ENCODE data around the gene PCDHGA2.
"Not testable (repeated sequence)": the region's sequence is repeated elsewhere in the genome, so short reads cannot be mapped to it uniquely, and the experiment has no call there.

PCDHGA2 gene

DNA sequence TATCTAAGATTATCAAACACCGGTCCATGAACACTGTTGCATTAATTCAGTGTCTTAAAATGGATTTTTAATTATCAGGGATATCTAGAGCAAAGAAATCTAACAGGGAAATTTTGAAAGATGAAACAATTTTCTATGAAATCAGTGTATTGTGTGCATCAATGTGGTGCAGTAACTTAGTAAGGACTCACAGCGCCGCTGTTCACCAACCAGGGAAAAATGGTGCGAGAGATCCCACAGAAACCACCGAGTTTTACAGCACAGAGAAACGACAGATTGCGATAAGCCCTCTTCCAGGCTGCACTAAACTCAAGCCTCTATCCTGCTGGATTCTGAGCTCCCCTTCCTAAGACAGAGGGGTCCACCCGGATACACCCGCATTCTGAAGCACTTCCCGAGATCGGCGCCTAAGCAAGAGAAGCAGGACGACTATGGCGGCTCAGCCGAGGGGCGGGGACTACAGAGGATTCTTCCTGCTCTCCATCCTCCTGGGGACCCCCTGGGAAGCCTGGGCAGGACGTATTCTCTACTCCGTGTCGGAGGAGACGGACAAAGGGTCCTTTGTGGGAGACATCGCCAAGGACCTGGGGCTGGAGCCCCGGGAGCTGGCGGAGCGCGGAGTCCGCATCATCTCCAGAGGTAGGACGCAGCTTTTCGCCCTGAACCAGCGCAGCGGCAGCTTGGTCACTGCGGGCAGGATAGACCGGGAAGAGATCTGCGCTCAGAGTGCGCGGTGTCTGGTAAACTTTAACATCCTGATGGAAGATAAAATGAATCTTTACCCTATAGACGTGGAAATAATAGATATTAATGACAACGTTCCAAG lies 44.1 kb downstream of the PCDHGA2 start, which contains the start of gene PCDHGA7:
TSS of gene PCDHGA7 (plus strand) at position 274 of the 826 bp plus-strand sequence. CDS start at position 432, 158 bp downstream.
- DNase-seq (ENCODE audit: low read depth in 2 of 2), result no peak

DNA sequence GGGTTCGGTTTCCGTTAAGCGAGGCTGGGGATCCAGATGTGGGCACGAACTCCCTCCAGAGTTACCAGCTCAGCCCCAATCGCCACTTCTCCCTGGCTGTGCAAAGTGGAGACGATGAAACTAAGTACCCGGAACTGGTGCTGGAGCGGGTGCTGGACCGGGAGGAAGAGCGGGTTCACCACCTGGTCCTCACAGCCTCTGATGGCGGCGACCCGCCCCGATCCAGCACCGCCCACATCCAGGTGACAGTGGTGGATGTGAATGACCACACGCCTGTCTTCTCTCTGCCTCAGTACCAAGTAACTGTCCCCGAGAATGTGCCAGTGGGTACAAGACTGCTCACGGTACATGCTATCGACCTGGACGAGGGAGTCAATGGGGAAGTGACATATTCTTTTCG lies 44.8 kb downstream of the PCDHGA2 start:
- DNase-seq (ENCODE audit: low read depth in 2 of 2), result no peak

DNA sequence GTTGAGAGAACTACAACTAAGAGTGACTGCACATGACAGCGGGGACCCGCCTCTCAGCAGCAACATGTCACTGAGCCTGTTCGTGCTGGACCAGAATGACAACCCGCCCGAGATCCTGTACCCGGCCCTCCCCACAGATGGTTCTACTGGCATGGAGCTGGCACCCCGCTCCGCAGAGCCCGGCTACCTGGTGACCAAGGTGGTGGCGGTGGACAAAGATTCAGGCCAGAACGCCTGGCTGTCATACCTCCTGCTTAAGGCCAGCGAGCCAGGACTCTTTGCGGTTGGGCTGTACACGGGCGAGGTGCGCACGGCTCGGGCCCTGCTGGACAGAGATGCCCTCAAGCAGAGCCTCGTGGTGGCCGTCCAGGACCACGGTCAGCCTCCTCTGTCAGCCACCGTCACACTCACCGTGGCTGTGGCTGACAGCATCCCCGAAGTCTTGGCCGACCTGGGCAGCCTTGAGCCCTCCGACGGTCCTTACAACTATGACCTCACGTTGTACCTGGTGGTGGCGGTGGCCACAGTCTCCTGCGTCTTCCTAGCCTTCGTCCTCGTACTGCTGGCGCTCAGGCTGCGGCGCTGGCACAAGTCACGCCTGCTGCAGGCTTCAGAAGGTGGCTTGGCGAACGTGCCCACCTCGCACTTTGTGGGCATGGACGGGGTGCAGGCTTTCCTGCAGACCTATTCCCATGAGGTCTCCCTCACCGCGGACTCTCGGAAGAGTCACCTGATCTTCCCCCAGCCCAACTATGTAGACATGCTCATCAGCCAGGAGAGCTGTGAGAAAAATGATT lies 46.1 kb downstream of the PCDHGA2 start:
- DNase-seq (ENCODE audit: low read depth in 2 of 2), result no peak

DNA sequence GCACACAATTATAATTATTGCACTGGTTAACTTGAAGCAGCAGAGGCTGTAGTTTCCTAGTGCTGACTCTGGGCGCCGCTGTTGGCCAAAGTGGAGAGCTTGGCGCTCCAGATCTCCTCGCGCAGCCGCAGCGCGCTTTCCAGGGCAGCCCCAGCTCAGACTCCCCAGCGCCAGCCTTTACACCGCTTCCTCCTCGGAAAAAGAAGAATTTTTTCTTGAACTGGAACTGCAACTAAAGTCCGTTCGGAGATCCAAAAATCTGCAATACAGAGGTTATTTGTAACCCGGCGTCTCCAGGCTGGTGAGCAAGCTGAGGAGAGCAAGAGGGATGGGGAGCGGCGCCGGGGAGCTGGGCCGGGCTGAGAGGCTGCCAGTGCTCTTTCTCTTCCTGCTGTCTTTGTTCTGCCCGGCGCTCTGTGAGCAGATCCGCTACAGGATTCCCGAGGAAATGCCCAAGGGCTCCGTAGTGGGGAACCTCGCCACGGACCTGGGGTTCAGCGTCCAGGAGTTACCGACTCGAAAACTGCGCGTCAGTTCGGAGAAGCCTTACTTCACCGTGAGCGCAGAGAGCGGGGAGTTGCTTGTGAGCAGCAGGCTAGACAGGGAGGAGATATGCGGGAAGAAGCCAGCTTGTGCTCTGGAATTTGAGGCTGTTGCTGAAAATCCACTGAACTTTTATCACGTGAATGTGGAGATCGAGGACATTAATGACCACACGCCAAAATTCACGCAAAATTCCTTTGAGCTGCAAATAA lies 49.2 kb downstream of the PCDHGA2 start, which contains the start of gene PCDHGB4:
TSS of gene PCDHGB4 (plus strand) at position 142 of the 755 bp plus-strand sequence. CDS start at position 329, 187 bp downstream.
- DNase-seq (ENCODE audit: low read depth in 2 of 2), result not testable (repeated sequence)

DNA sequence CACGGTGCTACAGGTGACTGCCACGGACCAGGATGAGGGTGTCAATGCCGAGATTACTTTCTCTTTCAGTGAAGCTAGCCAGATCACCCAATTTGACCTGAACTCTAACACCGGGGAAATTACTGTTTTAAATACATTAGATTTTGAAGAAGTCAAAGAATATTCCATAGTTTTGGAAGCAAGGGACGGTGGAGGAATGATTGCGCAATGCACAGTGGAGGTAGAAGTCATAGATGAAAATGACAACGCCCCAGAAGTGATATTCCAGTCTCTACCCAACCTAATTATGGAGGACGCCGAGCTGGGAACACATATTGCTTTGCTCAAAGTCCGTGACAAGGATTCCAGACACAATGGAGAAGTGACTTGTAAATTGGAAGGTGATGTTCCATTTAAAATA lies 50.1 kb downstream of the PCDHGA2 start:
- DNase-seq (ENCODE audit: low read depth in 2 of 2), result no peak

DNA sequence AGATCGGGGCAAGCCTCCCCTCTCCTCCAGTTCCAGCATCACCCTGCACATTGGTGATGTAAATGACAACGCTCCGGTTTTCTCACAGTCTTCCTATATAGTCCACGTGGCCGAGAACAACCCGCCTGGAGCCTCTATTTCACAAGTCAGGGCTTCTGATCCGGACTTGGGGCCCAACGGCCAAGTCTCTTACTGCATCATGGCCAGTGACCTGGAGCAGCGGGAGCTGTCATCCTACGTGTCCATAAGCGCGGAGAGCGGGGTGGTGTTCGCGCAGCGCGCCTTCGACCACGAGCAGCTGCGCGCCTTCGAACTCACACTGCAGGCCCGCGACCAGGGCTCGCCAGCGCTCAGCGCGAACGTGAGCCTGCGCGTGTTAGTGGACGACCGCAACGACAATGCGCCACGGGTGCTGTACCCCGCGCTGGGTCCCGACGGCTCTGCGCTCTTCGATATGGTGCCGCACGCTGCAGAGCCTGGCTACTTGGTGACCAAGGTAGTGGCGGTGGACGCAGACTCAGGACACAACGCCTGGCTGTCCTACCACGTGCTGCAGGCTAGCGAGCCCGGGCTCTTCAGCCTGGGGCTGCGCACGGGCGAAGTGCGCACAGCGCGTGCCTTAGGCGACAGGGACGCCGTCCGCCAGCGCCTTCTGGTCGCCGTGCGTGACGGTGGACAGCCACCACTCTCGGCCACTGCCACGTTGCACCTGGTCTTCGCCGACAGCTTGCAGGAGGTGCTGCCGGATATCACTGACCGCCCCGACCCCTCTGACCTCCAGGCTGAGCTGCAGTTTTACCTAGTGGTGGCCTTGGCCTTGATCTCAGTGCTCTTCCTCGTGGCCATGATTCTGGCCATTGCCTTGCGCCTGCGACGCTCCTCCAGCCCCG lies 50.8 kb downstream of the PCDHGA2 start:
- no peak for DNase-seq (ENCODE audit: low read depth in 2 of 2)

DNA sequence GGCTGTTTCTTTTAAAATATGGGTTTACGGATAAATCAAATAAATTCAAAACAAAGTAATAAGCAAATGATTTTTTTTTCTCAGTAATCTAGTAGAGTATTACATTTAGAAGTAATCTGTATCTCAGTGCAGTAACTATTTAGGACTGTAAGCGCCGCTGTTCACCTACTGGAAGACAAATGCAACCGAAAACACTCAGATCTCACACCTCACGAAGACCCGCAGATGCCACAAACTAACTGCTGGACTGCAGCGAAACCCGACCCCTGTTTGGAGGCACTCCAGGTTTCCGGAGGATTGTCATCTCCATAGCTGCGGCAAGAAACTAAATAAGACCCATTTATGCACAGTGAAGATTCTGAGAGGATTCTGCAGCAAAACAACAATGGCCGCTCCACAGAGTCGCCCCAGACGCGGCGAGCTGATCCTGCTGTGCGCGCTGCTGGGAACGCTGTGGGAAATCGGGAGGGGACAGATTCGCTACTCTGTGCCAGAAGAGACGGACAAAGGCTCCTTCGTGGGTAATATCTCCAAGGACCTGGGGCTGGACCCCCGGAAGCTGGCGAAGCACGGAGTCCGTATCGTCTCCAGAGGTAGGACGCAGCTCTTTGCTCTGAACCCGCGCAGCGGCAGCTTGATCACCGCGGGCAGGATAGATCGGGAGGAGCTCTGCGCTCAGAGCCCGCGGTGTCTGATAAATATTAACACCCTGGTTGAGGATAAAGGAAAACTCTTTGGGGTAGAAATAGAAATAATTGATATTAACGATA lies 54.1 kb downstream of the PCDHGA2 start, which contains the start of gene PCDHGA8:
TSS of gene PCDHGA8 (plus strand) at position 205 of the 770 bp plus-strand sequence. CDS start at position 386, 181 bp downstream.
- no peak for DNase-seq (ENCODE audit: low read depth in 2 of 2)

Data from stimulated activated CD8-positive, alpha-beta memory T cell treated with anti-CD3 and anti-CD28 coated beads, Interleukin-2, amount 100 ng/mL, for 48 hours (primary cell).